IMR-90 (cell line): Measurements from ENCODE around the gene NCS1.

Experiments
- CTCF ChIP-seq: conservative IDR thresholded peaks from 2 replicates; pipeline ENCODE4 v1.5.1; 2012; ENCODE audit warnings: mild to moderate bottlenecking, low read depth, low read length, improper control_type of control experiment
- MAZ ChIP-seq: IDR thresholded peaks from 2 replicates; pipeline ENCODE4 v1.6.1; 2012; ENCODE audit warnings: low read depth, mild to moderate bottlenecking, low read length, improper control_type of control experiment, moderate library complexity, borderline replicate concordance
- POLR2A ChIP-seq: IDR thresholded peaks from 2 replicates; pipeline ENCODE4 v1.6.1; 2012; ENCODE audit warnings: mild to moderate bottlenecking, low read depth, low read length
- SMC3 ChIP-seq: fragments of 150-350 bp; IDR thresholded peaks from 2 replicates; pipeline ENCODE4 v1.6.1; 2016; ENCODE audit warnings: low read depth, mild to moderate bottlenecking, antibody characterized with exemption, low read length, moderate library complexity

- no peak for TF ChIP-seq MAZ
- TF ChIP-seq POLR2A, result no peak
- no peak for TF ChIP-seq CTCF
- TF ChIP-seq SMC3, result no peak
These were observed 19.5 kb downstream of the NCS1 start for GRCh38 chr9:130191749-130192120.
